GM18499 (cell line): ENCODE results near the gene NAPG.
"Not testable (repeated sequence)": the region's sequence is repeated elsewhere in the genome, so short reads cannot be mapped to it uniquely, and the experiment has no call there.

ENCODE experiments used
- ATAC-seq: cut with Tn5 transposase; IDR thresholded peaks from one replicate; pipeline ENCODE4 v1.9.1; 2021; ENCODE audit warnings: moderate number of reproducible peaks; ENCODE audit not compliant: insufficient read depth, unreplicated experiment

The NAPG gene

DNA sequence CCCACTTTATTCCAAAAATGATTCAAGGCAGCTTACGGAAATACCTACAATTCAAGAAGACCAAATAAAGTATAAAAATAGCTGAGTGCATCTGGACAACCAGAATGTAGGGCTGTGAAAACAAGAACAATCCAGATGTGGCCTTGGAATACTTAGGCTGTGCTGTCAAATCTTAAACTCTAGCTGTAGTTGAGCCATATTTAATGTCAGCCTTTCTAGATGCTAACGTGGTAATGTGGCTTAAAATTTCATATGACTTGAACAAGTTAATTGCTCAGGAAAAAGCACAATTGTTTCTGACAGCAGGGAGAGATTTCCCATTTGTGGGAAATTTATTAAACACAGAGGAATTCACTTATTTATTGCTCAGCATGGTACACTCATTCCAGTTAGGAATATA lies 14.6 kb upstream of the NAPG start:
- no peak for ATAC-seq

DNA sequence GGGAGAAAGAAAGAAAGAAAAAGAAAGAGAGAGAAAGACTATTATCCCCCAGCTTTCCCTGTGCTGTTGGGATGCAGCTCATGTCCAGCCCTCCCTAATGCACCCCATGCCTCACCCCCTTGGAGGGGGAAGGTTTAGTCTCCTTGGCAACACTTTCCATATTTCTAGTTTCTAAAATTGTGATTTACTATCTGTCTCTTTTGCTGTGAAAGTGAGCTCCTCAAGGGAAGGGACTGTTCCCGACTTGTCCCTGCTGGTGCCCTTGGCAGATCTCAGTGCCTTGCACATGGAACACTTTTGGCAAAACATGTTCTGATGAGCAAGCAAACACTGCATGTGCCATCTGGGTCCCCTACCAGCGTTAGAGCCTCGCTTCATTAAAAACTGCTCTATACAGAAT lies 11.7 kb upstream of the NAPG start:
- no peak for ATAC-seq

DNA sequence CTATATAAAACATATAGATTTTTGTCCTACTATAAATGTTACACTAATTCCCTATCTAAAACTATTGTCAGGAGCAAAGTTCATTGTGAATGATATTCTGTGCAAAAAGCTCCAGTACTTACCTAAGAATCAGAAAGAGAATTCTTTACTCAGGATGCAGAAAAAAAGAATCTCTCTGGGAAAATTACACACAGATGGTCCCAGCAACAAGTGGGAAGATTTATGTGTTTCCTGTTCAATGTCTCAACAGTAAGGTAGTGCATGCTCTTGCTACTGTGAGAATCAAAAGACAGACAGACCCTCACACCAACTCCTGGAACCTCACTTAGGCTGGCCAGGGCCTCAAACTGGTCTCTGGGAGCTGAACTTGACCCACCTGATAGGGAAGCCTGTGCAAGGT lies 11.2 kb upstream of the NAPG start:
- ATAC-seq: no peak

DNA sequence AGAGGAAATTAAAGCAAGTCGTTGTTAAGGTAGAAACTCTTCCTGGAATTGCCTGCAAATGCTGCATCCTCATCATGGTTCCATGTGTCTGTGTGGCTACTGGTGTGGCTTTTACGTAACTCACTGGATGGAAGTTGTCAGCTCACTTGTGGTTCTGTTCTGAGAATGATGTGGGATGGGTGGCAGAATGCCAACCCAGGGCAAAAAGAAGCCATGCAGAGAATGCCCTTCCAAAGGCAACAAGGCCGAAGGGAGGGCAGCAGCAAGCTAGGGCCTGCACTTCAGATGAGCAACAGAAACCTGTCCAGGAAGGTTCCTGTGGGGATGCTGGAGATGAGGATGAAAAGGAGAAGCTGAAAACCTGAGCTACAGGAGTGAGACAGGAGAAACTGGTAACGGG lies 10.4 kb upstream of the NAPG start:
- no peak for ATAC-seq

DNA sequence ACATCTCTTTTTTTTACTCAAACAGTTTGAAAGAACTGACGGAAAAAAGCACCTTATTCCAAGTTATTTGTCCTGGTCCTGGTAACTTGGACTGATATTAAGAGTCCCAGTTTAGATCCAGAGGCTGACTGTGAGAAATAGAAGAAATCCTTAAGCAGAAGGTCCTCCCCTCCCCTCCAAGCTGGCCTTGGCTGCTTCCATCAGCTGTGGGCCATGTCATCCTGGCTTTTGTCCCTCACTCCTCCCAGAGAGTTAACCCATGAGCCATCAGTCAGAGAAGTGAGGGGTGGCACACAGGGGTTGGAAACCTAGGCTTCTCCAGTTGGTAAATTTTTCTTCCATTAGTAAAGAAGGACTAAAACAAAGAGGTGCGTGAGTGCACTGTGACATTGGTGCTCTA lies 9.7 kb upstream of the NAPG start:
- no peak for ATAC-seq

DNA sequence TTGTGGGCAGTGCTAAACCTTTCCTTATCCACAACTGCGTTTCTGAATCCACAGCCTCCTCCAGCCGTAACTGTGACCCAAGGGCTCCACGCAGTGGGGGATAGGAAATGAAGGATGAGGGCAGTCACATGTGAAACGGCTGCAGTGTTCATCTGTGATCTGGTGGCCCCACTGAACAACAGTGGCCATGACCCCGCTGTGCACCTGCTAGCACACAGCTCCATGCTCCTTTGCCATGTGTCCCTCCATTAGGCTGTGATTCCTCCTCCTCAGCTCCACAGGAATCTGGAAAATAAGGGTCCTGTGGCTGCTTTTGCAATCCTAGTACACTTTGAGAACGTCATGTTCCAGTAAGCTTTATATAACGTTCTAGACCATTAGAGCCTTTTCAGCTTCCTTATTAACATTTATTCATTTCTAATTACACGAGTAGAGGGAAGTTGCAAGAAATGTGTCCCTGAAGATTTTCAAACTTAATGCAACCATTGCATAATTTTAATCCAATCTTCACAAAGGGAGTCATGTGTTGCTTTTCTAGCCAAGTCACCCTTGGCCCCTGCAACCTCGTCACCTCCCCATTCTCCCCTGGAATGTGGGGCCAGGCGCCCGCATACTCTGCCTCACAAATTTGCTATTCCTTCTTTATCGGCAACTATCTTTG lies 7.1 kb upstream of the NAPG start:
- no peak for ATAC-seq

DNA sequence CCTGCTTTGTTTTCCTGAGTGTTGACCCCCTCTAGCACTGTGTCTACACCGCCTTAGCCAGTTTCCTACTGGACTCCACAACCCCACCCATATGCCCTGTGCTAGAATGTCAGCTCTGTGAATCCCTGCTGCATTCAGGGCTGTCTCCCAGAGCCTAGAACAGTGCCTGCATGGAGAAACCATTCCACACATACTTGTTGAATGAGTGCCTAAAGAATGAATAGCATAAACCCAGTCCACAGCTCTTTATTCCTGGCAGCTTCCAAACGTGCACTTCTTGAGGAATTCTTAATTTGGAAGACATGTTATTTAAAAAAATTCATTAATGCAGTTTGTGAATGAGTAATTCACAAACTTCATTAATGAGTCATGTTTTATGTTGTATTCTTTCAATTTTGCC lies 6.5 kb upstream of the NAPG start:
- no peak for ATAC-seq

DNA sequence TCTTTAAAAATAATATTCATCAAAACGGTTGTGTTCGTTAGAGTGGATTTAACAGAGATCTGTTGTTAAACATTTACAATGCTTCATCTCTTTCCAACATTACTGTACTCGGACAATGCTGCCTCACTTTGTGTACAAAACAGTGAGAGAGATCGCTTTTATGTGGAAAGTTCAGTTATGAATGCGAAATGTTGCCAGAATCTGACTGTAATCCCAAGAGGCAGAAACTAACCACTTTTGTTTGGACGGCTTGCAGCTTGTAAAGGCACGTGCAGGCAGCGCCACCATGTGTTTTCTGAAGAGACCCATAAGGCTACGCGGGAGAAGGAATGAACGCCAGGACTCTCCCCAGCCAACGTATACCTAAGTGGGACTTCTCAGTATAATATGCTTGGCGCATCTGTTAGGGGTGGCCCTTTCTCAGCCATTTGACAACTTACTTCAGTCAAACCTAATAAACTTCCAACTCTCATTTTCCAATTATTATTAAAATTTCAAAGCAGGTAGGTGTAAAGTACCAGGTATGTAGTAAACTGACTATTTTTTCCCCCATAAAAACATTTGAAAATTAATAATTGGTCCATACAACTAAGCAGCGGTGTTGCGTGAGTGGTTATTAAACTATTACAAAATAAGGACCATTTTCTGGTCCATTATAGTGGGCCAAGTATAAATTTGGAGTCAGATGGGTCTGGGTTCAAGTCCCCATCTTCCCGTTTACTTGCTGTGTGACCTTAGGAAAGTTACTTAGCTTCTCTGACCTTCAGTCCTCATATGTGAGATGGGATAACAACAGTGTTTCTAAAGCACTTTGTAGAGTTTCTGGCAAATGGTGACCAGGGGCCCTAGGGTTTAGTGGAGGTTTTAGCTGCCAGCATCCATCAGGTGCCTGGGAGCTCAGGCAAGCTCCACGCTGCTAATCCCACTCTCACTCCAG lies 5.6 kb upstream of the NAPG start:
- peak; percentile 53 for ATAC-seq

DNA sequence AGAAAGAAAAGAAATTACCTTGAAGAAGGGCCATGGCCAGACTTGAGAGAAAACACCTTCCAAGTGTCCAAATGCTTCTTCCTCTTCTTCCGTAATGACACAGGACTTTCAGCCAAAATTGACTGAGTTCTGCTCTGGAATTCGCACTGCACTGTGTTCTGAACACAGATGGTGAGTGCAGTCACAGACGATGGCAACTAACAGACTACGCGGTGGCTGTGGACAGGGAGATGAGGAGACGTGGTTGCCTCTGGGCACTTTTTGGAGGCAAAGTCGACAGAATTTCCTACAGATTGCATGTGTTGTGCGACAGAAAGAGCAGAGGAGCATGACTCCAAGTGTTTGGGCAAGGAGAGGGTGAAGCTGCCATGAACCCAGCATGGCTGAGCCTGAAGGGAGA lies 4.3 kb upstream of the NAPG start:
- ATAC-seq: no peak

DNA sequence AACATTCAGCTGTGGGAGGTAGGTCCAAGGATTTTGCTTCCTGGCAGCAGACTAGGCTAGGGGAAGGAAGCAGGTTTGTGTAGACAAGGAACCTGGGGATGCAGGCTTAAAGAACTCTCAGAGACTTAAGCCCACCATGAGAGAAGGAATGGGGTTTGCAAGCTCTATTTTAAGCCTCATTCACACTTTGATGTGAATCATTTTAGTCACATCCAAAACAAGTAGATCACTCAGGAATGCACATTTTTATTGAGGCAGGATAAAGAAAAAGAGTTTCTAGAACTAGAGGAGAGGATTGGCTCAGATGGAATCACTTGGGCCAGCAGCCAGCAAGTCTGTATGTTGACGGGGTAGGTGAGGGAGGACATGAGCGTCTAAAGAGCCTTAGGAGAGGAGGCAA lies 3.3 kb upstream of the NAPG start:
- no peak for ATAC-seq

DNA sequence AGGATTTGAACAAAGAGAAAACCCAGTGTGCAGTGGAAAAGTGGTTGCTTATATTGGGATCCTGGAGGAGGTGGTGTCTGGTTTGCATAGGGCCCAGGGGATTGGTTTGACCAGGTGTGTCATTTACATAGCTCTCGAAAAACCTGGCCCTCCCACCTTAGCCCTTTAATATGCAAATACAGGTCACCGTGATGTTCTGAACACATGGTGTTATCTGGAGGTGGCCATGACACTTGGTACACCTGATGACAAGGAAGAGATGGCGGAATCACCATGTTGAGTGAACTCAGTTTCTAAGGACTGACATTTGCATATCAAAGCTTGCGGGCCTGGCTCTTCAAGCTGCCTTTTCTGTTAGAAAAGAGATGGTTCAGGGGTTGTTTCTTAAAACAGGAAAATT lies 2.3 kb upstream of the NAPG start:
- ATAC-seq: no peak

DNA sequence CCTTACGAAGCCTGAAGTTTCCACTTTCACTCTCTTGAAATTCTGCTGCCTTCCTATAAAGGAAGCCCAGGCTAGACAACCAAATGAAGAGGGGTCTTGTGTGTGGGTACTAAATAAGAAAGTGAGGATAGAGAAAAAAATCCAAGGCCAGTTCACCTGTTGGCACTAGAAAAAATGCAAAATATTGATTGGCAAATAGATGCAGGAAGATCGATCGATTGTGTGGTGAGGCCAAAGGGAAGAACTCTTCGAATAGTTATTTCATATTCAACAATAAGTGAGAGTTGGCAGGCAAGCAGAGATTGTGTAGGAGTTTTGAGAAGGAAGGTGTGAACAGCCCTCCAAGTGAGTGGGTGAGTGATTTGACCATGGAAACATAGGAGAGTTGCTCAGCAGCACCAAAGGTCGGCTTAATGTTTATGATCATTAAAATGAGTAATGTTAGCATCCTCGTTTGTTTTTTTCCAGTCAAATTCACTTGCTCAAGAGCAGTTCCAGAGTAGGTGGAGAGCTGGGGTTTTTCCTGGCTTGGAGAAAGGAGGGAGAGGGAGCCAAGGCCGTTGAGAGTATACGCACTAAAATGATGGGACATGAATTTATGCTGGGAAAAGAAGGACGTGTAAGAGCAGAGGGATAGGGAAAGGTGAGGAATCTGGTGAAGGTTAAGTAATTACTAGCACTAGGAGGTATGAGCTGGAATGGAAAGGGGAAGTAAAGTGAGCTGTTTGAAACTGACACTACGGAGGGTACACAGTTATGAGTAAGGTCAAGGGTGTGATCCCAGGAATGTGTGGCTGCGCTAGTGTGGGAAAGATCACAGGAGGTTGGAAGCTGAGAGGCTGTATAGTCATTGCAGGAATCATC lies 1.1 kb upstream of the NAPG start:
- no peak for ATAC-seq

DNA sequence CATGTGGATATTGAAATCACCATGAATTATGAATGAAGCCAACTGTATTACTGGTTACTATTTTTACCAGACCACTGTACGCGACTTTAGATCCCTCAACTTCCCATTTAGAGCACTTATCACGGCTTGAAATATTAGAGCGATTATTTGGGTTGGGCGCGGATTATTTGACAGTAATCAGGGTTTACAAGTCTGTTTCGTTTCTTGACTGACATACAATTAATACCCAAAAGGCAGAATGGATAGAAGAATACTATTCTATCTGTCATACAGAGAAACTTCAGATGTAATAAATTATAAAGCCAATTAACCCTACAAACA lies 496 bp upstream of the NAPG start:
- ATAC-seq: no peak

DNA sequence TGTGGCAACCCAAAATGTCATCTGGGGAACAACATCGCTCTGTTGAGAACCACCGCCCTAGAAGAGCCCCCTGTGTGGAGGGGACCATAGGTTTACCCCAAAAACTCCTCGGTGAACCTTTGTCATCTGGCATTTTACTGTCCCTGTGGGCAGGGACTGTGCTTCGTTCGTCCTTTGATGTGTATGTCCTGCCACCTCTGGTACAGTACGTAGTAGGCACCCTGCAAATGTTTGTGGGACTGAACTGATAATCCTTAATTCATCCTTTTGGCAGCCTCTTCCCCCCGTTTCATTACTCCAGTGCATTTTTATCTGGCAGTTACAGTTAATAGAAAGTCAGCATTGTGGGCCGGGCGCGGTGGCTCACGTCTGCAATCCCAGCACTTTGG lies 728 bp downstream of the NAPG start:
- ATAC-seq: no peak

DNA sequence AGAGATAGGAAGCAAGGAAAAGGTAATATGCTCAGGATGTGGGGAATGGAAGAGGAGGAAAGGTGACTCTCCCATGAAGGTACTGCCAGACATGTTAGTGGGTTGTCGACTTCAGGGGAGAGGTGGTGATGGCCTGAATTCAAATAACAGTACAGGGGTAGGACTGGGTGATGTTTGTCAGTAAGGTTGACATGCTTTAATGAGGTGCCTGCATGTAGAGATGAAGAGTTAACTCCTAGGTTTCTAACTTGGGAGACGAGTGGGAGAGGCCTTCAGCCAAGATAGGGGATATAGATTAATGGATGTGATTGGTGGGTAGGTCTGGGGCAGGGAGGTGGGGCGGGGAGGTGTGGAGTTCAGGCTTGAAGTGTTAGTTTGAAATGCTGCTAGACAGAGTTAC lies 2.6 kb downstream of the NAPG start:
- ATAC-seq: no peak

DNA sequence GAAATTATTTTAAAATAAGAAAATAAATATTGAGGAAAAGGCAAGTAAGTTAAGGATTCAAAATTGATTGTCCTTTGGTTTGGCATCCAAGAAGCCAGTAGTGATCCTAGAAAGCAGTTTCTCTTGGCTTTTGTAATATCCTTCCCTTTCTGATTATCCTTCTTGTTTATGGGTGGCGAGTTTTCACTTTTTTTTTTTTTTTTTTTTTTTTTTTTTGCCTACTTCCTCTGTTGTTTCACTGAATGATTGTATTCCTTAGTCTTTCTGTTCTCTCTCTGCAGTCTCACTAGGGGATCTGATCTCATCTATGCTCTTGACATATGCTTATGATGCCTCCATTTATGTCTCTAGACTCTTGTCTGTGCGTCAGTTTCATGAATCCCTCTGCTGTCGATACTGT lies 4.2 kb downstream of the NAPG start:
- no peak for ATAC-seq

DNA sequence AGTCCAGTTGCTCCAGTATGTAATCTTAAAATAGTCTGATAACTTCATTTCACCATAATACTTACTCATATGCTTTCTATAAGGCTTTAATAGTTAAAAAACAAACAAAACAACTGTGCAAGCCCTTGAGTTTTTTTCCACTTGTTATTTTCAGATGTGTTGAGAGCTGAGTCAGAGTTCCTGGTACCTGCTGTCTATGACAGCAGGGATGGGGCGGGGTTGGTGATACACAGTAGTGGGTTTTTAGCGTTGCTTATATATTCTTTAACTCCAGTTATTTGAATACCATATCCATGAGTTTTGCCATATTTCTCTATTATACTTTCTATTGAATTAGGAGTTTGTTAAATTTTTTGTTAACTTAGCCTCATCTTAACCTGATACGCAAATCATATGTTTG lies 5.0 kb downstream of the NAPG start:
- no peak for ATAC-seq

DNA sequence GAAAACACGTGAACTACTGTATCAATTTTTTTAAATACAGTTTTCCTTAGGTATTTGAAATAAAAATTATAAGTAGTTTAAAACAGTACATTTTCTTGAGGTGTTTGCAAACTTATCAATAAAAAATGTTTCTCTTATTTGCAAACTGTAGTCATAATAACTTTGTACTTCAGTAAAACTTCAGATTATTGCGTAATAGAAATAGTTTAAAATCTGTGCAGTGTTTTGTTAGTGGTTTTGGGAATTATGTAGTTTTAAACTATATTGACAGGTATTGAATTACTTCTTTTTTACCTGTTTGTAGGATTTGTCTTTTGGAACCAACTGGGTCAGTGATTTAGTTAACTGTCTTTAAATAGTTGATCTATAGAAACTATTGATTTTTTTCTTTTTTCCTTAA lies 7.3 kb downstream of the NAPG start:
- ATAC-seq: no peak

DNA sequence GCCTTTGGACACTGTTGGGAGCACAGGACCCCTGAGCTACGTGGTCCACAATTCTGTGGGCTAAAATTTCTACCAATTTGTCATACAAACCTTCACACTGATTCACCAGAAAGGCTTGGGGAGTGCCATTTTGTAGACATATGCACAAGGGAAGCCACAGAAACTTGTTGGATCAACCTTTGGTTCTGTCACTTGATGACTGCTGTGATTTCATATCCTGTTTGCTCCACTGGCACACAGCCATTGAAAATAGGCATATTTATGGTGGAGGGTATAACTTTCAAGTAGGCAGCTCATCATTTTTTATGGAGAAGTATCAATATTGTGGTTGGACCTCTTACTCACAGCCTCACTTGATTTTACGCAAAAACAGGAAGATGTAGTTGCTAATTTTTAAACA lies 10.5 kb downstream of the NAPG start:
- no peak for ATAC-seq

DNA sequence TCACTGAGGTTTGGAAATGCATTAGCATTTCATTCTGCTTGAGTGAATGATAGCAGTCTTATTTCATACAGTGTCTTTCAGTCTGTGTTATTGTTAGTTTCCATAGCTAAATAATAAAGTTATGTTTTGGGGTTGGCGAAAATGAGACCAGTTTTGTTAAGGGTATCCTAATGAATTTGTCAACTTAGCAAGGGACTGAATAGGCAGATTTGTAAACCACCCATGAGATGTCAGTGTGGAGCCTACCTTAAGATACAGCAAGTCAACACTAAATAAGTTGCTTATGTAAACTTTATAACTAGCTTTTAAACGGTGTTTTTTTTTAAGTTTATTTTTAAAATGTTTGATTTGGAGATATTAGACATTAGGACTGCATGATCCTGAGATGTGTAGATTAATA lies 11.9 kb downstream of the NAPG start:
- no peak for ATAC-seq

DNA sequence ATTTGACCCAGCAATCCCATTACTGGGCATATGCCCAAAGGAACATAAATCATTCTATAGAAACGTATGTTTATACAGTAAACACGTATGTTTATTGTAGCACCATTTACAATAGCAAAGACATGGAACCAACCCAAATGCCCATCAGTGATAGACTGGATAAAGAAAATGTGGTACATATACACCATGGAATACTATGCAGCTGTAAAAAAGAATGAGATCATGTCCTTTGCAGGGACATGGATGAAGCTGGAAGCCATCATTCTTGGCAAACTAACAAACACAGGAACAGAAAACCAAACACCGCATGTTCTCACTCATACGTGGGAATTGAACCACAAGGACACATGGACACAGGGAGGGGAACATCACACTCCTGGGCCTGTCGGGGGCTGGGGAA lies 13.3 kb downstream of the NAPG start:
- not testable (repeated sequence) for ATAC-seq
